Measurements from ENCODE around the gene KRT85.

Gene KRT85

DNA sequence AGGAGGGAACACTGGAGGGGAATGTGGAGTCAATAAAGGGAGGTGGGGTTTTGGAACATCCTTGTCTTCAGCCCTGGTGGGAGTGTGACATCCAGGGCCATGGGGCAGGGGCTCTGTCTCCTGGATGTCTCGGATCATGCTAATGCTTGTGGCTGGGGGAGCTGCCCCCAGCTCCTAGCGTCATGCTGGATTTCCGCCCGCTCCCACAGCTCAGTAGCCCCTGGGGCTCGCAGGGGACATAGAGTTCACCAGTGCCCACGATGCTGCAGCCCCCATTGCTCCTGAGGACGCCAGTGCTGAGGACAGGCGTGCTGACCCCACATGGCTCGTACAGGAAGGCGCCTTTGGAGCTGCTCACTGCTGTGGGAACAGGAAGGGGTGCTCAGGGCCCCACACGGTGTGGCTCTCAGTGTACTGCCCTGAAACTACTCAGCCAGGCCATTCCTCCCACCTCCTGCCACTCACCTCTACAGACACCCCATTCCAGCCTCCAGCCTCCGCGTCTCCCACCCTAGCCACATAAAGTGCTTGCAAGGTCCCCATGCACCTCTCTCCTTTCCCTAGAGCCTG lies 27.6 kb upstream of the KRT85 start:
- no peak for DNase-seq

DNA sequence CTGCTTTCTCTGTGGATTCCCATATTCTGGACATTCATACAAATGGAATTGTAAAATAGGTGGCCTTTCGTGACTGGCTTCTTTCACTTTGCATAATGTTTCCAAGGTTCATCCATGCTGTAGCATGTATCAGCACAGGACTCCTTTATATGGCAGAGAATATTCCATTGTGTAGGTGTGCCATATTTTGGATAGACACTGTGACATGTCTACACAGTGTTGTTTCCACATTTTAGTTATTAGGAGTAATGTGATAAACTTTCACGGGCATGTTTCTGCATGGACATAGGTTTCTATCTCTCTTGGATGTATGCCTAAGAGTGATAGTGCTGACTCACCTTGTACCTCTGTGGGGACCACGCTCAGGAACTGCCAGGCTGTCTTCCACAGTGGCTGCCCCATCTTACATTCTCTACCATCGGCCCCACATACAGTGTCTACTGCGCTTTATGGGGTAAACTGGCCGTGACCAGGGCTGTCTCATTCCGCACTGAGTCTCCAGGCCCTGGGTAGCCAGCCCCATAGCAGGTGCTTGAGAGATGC lies 25.3 kb upstream of the KRT85 start:
- DNase-seq, result no peak

DNA sequence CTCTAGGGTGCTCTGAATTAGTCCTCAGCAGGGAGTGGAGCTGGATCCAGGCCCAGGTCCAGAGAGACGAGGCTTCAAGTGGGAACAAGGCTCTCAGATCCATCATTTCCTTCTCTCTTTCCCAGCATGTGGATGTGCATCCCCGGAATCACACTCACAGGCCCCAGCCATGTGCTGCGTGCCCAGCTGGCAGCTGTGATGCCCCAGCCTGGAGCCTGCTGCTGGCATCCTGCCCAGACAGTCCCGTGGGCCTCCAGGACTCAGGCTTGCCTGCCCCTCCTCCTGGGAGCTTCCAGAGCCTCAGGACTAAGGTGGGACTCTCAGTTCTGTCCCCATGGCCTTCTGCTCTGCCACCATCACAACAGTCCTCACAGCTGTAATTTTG lies 24.3 kb upstream of the KRT85 start:
- DNase-seq, result no peak

DNA sequence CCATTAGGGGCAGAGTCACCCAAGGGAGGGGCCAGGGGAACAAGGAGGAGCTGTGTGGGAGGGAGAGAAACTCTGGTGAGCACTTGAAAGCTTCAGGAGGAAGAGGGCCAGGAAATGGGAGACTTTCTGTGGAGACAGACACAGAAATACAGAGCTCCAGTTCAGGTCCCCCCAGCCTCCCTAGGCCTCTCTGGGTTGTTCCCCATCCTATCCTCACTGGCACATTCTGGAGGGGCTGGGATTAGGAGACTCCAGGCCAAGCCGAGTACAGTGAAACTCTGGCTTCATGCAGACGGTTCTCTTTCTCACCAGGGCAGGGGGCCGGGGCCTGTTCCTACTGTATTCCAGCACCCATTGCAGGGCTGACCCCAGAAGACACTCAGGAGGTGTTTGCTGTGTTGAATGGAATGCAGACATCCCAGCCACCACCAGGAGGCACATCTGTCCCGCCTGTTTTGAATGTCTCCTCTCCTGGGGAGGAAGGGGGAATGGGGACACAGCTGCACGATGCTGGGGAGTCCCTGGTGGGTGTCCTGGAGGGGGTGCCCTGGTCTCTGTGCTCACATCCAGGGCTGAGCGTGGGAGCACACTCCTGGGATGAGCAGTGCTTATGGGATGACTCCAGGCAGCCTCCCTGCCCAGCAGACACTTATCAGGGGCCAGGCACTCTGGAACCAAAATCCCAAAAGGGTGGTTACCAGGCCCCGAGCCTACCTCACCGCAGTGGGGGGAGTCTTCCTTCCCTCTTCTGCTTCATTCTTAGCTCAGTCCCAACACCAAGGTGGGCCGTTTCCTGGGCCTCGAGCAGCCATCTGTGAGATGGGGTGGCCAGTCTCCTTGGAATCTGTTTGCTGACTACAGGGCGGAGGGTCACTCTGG lies 23.7 kb upstream of the KRT85 start:
- DNase-seq, result peak; percentile 5

DNA sequence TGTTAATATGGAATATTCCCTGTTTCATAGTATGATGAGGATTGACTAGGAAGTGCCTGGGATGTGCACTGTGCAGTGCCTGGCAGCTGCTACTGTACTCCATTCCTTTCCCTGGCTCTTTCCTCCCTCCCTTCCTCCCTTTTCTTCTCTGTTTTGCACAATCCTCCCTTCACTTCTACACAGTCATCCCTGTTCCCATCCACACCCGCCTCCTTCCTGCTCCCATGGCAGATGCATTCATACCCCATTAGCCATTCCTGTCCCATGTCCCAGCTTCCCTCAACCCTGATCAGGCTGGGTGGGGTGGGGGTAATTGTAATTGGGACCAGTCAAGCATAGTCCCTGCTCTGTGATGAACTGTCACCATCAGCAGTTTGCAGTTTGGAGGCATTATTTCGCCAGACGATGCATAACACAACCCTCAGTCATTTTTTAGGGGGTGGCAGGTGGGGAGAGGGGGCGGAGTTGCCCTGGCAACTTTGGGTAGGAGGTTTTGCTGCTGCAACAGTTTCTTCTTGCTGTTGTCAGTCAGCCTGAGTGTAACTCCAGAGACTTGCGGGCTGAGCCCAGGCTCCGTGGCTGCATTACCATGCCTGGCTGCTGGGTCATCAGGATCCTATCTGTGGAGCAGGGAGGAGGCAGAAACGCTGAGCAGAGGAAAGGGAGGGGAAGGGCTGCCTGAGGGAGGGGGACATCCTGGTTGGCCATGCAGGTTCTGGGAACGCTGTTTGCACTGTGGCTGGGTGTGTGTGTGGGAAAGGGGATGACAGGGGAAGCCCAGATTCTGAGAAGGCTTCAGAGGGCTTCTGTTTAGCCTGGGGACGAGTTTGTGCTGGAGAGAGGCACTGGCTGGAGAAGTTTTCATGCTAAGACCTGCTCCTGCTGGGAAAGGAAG lies 22.3 kb upstream of the KRT85 start:
- no peak for DNase-seq

DNA sequence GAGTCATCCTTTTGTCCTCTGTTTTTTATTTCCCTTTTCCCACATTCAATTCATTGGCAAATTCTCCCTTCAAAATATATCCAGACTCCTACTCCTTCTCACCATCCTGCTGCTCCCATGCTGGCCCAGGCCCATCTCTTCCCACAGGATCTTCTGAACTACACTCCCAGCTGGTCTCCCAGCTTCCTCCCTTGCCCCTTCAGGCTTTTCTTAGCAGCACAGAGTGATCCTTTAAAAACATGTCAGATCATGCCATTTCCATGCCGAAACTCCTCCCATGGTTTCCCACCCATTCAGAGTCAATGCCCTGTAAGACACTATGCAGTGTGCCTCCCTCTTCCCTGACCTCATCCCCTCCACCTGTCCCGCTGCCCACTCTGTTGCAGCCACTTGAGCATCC lies 20.6 kb upstream of the KRT85 start:
- no peak for DNase-seq

DNA sequence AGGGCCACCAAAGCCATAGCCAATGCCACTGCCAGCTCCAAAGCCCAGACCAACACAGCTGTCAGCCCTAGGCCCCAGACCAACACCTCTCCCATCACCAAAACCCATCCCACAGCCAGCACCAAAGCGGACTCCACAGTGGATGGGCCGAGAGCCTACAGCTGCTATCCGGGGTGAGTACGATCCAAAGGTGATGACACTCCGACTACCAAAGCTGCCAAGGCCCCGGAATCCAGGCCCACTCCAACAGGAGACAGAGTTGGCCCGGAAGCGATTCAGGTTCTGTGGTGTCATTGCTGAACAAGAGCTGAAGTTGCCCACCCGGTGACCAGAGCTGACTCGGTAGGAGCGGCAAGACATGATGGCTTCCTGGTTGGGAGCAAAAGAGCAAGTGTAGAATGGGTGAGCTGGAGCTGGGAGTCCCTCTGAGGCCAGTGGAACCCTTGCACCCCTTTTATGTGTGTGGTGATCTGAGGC lies 18.0 kb upstream of the KRT85 start, which contains the start of gene KRT84:
KRT84 (minus strand) TSS at position 427 of the 477 bp plus-strand sequence; CDS start at position 360, 67 bp downstream.
- DNase-seq, result no peak

DNA sequence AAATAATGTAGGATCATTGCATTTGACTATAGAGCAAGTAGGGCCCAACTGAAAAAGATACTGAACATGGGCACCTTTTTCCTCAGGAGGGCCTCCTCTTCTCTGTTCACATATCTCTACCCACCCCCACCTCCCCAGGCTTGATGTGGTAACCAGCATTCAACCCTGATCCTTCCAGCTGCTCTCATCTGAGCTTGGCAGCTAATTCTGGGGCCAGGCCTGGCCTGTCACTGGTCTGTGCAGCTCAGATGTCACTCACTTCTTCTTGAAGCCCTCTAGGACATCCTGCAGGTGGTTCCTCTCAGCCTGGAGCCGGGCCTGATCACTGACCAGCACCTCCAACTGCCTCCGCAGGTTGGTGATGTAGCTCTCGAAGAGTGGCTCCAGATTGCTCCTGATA lies 16.1 kb upstream of the KRT85 start:
- no peak for DNase-seq

DNA sequence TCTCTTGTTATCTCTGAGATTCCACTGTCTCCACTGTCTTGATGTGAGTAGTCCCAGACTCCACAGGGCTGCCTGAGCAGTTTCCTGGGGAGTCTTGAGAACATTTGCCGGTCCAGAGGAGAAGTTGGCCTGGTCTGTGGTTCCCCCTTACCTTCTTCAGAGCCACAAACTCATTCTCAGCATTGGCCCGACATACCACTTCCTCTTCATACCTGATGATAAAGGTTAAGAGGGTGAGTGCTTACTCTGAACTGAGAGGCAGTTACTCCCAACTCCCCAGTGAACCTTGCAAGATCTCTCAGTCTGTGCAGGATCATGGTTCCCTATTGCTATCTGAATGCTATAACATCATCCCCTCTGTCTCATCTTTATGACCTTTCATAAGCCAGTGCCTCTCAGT lies 15.6 kb upstream of the KRT85 start:
- no peak for DNase-seq

DNA sequence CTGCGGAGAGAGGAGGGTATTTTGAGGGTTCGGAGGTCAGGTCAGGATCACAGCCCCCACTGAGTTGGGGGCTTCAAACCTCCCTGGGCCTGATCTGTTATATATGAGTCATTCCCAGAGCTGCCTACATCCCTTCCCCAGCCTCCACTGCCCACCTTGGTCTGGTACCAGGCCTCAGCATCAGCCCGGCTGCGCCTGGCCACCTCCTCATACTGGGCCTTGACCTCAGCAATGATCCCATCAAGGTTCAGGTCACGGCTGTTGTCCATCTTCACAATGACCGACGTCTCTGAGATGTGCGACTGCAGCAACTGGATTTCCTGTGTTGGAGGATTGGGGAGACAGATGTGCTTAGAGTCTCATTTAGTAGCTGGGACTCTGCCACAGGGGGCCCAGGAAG lies 13.9 kb upstream of the KRT85 start:
- DNase-seq, result no peak

DNA sequence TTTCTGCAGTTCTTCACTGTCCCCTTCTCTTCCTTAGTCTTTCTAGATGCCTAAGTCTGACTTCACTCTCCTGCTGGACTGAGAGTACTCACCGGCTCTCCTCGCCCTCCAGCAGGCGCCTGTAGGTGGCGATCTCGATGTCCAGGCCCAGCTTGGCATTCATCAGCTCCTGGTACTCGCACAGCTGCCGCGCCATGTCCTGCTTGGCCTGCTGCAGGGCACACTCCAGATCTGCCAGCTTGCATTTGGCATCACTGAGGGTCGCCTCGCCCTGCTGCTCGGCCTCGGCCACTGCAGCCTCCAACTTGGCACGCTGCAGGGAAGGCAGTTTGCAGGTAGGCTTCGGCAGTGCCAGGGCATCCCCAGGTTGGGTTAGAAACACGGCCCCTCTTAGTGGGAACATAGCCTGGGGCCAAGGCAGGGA lies 13.0 kb upstream of the KRT85 start:
- DNase-seq, result peak; percentile 13

DNA sequence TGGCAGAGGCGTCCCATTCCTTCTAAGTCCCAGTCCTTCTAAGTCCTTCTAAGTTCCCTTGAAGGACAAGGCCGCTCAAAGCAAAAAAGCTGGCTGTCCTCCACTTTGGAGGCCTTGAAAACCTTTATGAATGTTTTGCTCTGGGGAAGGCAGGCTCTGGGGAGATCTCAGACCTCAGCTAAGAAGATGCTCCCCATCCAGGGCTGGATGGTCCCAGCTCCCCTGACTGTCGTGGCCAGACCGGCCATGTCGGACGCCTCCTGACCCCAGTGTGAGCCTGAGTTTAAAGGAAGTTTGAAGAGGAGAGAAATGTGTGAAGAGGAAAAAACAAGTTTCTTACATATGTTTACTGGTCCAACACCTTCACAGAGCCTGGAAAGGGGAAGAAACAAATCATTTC lies 12.3 kb upstream of the KRT85 start:
- DNase-seq, result no peak

DNA sequence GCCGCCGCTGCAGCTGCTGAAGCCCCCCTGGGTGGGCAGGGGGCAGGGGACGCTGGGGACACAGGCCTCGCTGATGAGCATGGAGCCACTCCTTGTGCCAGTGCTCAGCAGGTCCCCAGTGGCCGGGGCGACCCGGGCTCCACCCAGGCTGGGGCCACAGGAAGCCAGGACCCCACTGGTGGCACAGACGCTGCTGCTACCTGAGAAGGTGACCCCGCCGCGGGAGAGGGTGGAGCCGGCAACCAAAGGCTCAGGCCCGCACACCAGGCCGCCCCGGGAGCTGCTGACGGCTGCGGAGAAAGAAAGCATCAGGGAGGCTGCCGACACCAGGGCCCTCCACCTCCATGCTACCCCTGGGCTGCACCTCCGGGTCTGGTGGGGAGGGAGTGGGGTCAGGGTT lies 10.8 kb upstream of the KRT85 start:
- no peak for DNase-seq

DNA sequence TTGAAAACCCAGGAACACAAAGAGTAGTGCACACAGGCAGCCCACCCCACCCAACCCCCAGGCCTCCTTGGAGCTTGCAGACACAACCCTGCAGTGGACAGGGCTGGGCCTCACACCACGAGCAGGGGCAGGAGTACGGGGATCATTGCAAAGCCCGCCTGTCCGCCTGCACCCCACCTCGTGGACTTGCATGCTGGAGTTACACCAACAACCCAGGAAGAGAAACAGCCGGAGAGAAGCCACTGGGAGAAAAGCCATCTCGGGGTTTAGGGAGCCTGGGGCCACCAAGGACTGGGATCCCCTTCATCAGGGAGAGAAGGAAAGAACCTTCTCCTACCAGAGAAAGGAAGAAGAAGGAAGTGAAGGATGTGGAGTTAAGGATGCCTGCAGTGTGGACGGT lies 10.0 kb upstream of the KRT85 start:
- DNase-seq, result no peak

DNA sequence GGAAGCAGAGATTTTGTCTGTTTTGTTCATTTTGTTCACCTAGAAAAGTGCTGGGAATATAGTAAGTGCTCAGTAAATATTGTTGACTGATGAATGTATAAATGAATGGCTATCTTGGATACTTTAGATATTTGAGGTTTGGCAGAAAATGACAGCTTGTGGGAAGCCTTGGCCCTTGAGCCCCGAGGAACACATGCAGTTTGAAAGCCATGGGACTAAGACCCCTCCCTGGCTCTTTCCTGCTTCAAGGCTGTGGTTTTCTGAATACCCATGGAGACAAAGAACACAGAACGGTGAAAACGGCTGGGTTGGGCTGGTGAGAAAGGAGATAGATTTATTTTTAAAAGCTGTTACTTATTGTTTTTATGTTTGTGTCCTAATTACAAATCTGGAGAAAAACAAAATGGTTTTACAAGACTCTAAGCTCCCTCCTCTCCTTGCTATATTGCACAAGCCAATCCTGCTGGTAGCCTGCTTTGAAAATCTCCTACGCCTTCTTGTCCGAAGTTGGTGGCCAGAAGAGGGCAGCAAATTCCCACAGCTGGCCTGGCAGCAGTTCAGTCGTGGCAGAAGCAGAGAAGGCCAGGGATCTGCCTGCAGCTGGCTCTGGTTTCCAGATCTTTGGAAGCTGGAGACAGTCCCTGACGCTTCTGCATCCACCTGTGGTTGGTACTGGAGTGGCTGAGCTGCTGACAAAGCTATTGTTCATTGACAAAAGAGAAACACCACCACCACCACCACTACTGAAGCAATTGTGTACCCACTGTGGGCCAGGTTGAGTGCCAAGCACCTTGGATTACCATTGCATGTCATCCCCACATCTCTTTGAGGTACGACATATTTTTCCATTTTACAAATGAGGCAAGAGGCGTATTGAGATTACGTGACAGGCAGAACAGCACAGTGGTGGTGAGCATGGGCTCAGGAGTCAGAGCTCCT lies 5.2 kb upstream of the KRT85 start:
- DNase-seq, result peak; percentile 75

DNA sequence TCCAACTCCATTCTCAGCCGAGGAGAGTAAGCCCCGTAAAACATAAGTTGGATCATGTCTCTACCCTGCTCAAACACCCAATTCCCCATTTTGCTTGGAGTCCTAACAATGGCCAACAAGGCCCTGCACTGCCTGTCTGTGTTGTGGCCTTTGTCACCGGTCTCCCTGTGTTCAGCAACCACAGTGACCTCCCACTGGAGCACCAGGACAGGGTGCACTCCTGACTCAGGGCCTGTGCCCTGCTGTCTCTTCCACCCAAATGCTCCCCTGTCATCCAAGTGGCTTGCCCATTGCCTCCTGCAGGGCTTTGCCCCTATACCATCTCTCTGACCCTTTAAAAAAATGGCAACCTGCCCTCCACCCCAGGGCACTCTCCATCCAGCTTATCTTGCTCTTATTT lies 4.4 kb upstream of the KRT85 start:
- no peak for DNase-seq

DNA sequence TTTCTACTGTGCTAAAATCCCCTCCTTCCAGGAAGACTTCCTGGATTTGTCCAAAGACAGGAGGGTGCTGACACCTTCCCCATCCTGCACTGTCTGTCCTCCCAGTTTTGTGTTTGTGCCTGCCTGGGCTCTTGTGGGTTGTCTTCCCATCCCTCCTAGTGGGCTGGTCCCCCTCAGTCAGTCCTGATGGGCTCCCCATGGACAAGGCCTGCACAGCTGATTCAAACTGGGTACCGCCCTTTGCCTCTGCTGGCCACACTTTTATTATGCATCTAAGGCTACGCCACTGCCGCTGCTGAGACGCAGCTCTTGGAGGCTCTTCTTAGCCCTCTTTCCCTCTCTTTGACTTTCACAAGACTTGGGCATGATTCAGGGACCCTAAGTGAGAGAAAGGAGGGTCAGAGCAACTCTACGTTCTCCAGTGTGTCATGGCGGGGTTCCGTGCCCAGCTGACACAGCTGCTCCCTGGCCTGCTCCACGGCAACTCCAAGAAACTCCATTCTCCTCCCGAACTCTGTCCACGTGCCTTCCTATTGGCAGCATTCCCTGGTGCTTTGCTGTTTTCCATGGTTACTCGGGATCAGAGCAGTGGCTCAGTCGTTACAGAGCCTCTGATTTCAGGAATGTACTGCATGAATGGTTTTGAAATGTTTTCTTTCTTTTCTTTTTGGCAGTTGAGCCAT lies 3.8 kb upstream of the KRT85 start:
- no peak for DNase-seq

DNA sequence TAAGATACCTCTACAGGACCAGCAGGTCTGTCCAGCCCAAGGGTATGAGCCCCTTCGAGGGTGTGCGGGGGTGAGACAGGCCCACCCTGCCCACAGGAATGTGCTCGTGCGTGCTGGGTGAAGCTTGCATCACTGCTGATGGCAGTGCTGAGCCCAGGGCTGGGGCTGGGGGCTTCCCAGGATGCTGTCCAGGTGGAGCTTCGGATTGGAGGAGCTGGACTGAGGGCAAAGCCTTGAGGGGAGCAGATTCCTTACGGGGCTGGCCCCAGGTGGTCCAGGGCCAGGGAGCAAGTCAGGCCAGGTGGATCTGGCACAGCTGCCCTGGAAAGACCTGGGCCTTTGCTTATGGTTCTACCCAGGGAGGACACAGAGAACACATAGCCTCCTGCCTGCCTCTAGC lies 2.5 kb upstream of the KRT85 start:
- no peak for DNase-seq

DNA sequence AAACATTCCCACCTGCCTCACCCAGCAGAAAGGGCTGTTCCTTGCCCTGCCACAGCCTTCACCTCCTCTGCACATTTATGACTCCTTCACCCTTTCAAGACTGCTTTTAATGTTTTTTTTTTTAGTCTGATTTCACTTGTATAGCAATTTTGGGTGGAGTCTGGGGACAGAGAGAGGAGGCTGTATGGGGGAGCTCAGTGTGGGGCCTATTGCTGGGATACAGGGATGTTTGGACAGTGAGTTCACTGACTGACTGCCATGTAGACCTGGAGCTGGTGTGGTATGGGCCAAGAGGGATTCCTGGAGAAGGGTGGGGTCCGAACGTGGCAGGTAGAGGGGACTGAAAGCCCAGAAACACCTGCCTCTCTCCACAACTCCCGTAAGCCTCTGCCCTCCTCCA lies 1.9 kb upstream of the KRT85 start:
- DNase-seq, result no peak

DNA sequence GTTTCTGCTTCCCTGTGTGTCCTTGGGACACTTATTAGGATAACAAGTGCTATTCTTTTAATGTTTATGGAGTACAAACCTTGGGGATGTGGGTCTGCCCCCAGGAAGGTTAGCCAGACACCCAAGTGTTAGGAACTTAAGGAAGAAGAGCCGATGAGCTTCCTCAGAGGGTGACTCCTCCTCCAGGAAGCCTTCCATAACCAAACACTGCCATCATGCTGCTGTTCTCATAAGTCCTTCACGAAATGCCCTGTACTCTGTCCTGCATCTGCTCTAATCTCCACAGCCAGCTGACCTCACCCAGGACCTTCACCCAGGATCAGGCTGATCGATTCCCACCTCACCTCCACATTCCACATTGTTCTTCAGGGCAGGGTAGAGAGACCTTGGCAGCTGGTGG lies 1.2 kb upstream of the KRT85 start:
- DNase-seq, result no peak

DNA sequence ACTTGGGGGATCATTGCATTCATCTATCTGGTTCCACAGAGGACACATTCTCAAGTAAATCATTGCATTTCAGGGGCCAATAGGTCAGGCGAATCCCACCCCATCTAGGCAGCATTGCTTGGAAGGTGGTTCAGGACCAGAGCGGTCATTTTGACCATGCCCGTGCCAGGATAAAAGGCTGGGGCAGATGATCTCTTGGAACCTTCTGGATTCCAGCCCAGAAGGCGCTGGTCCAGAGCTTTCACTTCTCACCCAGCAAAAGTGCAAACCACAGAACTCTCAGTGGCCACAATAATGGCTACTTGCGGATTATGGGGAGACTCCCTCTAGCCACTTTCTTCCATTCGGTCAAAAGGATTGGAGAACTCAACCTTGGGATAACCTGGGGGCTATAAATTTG lies 595 bp upstream of the KRT85 start:
- no peak for DNase-seq
